Measurements from ENCODE around the gene CCNH.

Gene CCNH

GRCh38 chr5:87354496-87354895 is 58.2 kb downstream of the CCNH start:
- DNase-seq = no peak

GRCh38 chr5:87347841-87348240 is 64.9 kb downstream of the CCNH start:
- DNase-seq = no peak

- no peak for DNase-seq
These were observed 65.5 kb downstream of the CCNH start for GRCh38 chr5:87347272-87347671.
